HUES48 (cell line): ENCODE measurements around the gene DGKQ.

Source experiments
- H3K27ac ChIP-seq: one replicate; pipeline ENCODE4 v1.7.0; 2013; ENCODE audit warnings: low read depth, low read length, inconsistent platforms
- H3K27me3 ChIP-seq: 2 replicates; pipeline ENCODE4 v1.6.1; 2013; ENCODE audit warnings: mild to moderate bottlenecking, low read length; ENCODE audit not compliant: control insufficient read depth, insufficient read depth
- H3K36me3 ChIP-seq: 2 replicates; pipeline ENCODE4 v1.6.1; 2013; ENCODE audit warnings: low read length; ENCODE audit not compliant: control insufficient read depth, insufficient read depth
- H3K4me1 ChIP-seq: 2 replicates; pipeline ENCODE4 v1.6.1; 2013; ENCODE audit warnings: mild to moderate bottlenecking, low read length; ENCODE audit not compliant: control insufficient read depth, insufficient read depth
- H3K4me3 ChIP-seq: 2 replicates; pipeline ENCODE4 v1.5.1; 2013; ENCODE audit warnings: mild to moderate bottlenecking, low read depth, low read length
- H3K9ac ChIP-seq: 2 replicates; pipeline ENCODE4 v1.6.1; 2013; ENCODE audit warnings: mild to moderate bottlenecking, low read depth, low read length, moderate library complexity
- H3K9me3 ChIP-seq: 2 replicates; pipeline ENCODE4 v1.6.1; 2013; ENCODE audit warnings: low read length; ENCODE audit not compliant: control insufficient read depth, insufficient read depth

DGKQ gene

GRCh38 chr4:963276-964225, 9.8 kb downstream of the DGKQ start:
- no peak overlapping the region for H3K9ac ChIP-seq
- no peaks in the 10 kb centered on the region for H3K9me3 ChIP-seq
- H3K4me3 ChIP-seq, result no peak overlapping the region
- H3K27ac ChIP-seq, result no peak overlapping the region
- peaks cover 3% of the 10 kb centered on the region; the same call in 1 of the 2 replicates for H3K36me3 ChIP-seq
- H3K4me1 ChIP-seq, result no peaks in the 10 kb centered on the region; the same call in 1 of the 2 replicates
- H3K27me3 ChIP-seq, result peaks cover 12% of the 10 kb centered on the region; the same call in 1 of the 2 replicates

GRCh38 chr4:962231-963208, 10.8 kb downstream of the DGKQ start:
- Histone ChIP-seq H3K27ac (no peak overlapping the region), H3K4me1 (no peaks in the 10 kb centered on the region), H3K9ac (no peak overlapping the region), H3K4me3 (no peak overlapping the region), H3K9me3 (no peaks in the 10 kb centered on the region), H3K27me3 (peaks cover 3% of the 10 kb centered on the region; the same call in 1 of the 2 replicates), H3K36me3 (peaks cover 3% of the 10 kb centered on the region; the same call in 1 of the 2 replicates)

- Histone ChIP-seq H3K27ac (no peak overlapping the region), H3K4me1 (no peaks in the 10 kb centered on the region), H3K27me3 (no peaks in the 10 kb centered on the region), H3K9ac (no peak overlapping the region), H3K9me3 (no peaks in the 10 kb centered on the region), H3K36me3 (peaks cover 3% of the 10 kb centered on the region; the same call in 1 of the 2 replicates), H3K4me3 (no peak overlapping the region)
Measured at GRCh38 chr4:961351-962230, 11.8 kb downstream of the DGKQ start.

- Histone ChIP-seq H3K9ac (no peak overlapping the region), H3K4me1 (no peaks in the 10 kb centered on the region), H3K4me3 (no peak overlapping the region), H3K27me3 (no peaks in the 10 kb centered on the region), H3K9me3 (no peaks in the 10 kb centered on the region), H3K27ac (no peak overlapping the region), H3K36me3 (peaks cover 3% of the 10 kb centered on the region; the same call in 1 of the 2 replicates)
Measured at GRCh38 chr4:960636-961350, 12.6 kb downstream of the DGKQ start.

GRCh38 chr4:960140-960635, 13.2 kb downstream of the DGKQ start:
- no peaks in the 10 kb centered on the region for H3K27me3 ChIP-seq
- no peak overlapping the region for H3K27ac ChIP-seq
- no peak overlapping the region for H3K9ac ChIP-seq
- no peaks in the 10 kb centered on the region for H3K9me3 ChIP-seq
- peaks cover 3% of the 10 kb centered on the region; the same call in 1 of the 2 replicates for H3K36me3 ChIP-seq
- no peak overlapping the region for H3K4me3 ChIP-seq
- no peaks in the 10 kb centered on the region for H3K4me1 ChIP-seq

GRCh38 chr4:959338-960139, 13.8 kb downstream of the DGKQ start:
- peaks cover 3% of the 10 kb centered on the region; the same call in 1 of the 2 replicates for H3K36me3 ChIP-seq
- H3K4me3 ChIP-seq, result no peak overlapping the region
- no peaks in the 10 kb centered on the region for H3K4me1 ChIP-seq
- H3K27ac ChIP-seq, result no peak overlapping the region
- no peak overlapping the region for H3K9ac ChIP-seq
- no peaks in the 10 kb centered on the region for H3K9me3 ChIP-seq
- no peaks in the 10 kb centered on the region for H3K27me3 ChIP-seq

GRCh38 chr4:958696-959337, 14.6 kb downstream of the DGKQ start:
- Histone ChIP-seq H3K36me3 (peaks cover 3% of the 10 kb centered on the region; the same call in 1 of the 2 replicates), H3K27ac (no peak overlapping the region), H3K9ac (no peak overlapping the region), H3K27me3 (no peaks in the 10 kb centered on the region), H3K4me3 (no peak overlapping the region), H3K4me1 (no peaks in the 10 kb centered on the region), H3K9me3 (no peaks in the 10 kb centered on the region)

GRCh38 chr4:958314-958665, 15.1 kb downstream of the DGKQ start:
- no peaks in the 10 kb centered on the region for H3K9me3 ChIP-seq
- H3K36me3 ChIP-seq, result peaks cover 3% of the 10 kb centered on the region; the same call in 1 of the 2 replicates
- no peaks in the 10 kb centered on the region for H3K27me3 ChIP-seq
- H3K9ac ChIP-seq, result no peak overlapping the region
- no peaks in the 10 kb centered on the region for H3K4me1 ChIP-seq
- no peak overlapping the region for H3K27ac ChIP-seq
- no peak overlapping the region for H3K4me3 ChIP-seq
